GM18858 (cell line): Measurements from ENCODE around the gene FES.

Experiments
- ATAC-seq: cut with Tn5 transposase; IDR thresholded peaks from one replicate; pipeline ENCODE4 v1.9.1; 2021; ENCODE audit not compliant: unreplicated experiment

The FES gene

GRCh38 chr15:90875549-90875981 lies 8.7 kb upstream of the FES start:
- no peak for ATAC-seq

- no peak for ATAC-seq
Measured at GRCh38 chr15:90876046-90876445, 8.3 kb upstream of the FES start.

DNA sequence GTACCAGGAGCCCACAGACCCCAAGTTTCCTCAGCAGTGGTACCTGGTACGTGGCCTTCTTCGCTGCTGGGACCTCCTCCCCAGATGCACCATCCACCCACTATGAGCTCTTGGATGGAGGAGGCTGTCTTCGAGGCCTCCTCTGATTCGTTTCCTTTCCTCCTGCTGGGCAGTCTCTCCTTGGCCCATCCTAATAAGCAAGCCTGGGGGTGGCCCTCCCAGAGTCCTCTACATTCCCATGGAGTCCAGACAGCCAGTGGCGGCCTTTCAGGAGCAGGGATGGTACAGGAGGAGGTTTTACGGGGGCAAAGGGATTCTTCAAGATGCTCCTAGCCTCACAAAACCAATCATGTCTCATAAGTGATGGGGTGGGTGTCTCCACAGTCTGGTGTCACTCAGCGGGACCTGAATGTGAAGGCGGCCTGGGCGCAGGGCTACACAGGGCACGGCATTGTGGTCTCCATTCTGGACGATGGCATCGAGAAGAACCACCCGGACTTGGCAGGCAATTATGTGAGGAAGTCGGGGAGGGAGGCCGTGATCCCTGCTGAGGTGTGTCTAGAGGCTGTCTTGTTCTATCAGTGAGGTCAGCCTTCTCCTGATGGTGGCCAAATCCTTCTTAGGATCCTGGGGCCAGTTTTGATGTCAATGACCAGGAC lies 7.7 kb upstream of the FES start:
- no peak for ATAC-seq

GRCh38 chr15:90877315-90877714 lies 7.0 kb upstream of the FES start:
- ATAC-seq, result no peak

DNA sequence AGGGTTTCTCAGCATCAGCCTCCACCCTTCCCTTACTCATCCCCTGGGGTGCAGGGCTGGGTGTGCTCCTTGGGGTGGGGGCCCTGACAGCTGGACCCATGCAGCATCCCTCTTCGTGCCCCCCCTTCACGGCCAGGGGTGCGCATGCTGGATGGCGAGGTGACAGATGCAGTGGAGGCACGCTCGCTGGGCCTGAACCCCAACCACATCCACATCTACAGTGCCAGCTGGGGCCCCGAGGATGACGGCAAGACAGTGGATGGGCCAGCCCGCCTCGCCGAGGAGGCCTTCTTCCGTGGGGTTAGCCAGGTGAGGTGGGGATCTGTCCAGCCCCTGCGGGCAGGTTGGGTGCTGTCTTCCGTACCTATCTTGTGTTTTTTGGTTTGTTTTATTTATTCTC lies 6.3 kb upstream of the FES start:
- ATAC-seq, result no peak

- no peak for ATAC-seq
Measured at GRCh38 chr15:90878660-90879059, 5.6 kb upstream of the FES start.

DNA sequence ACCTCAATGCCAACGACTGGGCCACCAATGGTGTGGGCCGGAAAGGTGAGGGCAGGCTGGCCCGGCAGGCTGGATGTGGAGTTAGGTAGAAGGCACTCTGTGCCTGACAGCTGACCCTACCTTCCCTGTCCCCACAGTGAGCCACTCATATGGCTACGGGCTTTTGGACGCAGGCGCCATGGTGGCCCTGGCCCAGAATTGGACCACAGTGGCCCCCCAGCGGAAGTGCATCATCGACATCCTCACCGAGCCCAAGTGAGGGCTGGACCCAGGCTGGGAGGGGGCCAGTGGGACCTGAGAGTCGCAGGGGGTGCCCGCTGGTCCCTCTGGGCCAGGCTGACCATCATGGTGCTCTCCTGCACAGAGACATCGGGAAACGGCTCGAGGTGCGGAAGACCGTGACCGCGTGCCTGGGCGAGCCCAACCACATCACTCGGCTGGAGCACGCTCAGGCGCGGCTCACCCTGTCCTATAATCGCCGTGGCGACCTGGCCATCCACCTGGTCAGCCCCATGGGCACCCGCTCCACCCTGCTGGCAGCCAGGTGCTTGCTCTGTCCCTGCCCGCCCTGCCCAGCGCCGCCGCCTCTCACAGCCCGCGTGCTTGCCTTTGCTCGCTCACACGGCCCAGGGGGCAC lies 4.5 kb upstream of the FES start:
- no peak for ATAC-seq

DNA sequence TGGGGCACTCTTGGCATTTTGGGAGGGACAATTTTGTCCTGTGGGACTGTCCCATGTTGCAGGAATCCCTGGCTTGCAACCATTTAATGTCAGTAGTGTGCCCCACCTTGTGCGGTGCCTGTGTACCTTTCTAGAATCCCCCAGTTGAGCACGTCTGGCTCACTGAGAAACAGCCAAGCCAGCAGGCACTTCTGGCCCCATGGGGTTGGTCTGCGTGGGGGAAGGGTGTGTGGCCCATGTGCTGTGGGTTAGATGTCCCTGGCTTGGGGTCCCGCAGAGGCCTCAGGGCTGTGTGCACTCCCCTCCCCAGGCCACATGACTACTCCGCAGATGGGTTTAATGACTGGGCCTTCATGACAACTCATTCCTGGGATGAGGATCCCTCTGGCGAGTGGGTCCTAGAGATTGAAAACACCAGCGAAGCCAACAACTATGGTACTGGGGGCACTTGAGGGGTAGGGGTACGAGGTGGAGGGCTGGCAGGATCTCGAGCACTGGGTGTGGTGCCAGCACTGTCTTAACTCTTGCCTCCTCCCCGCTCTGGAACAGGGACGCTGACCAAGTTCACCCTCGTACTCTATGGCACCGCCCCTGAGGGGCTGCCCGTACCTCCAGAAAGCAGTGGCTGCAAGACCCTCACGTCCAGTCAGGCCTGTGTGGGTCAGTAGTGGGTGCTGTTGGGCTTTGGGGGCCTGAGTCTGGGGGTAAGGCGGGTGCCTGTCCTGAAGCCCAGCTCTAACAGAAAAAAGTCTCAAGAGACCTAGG lies 3.7 kb upstream of the FES start:
- ATAC-seq, result no peak

GRCh38 chr15:90881181-90881977 lies 2.9 kb upstream of the FES start:
- no peak for ATAC-seq

GRCh38 chr15:90881978-90882721 lies 2.2 kb upstream of the FES start:
- ATAC-seq, result no peak

DNA sequence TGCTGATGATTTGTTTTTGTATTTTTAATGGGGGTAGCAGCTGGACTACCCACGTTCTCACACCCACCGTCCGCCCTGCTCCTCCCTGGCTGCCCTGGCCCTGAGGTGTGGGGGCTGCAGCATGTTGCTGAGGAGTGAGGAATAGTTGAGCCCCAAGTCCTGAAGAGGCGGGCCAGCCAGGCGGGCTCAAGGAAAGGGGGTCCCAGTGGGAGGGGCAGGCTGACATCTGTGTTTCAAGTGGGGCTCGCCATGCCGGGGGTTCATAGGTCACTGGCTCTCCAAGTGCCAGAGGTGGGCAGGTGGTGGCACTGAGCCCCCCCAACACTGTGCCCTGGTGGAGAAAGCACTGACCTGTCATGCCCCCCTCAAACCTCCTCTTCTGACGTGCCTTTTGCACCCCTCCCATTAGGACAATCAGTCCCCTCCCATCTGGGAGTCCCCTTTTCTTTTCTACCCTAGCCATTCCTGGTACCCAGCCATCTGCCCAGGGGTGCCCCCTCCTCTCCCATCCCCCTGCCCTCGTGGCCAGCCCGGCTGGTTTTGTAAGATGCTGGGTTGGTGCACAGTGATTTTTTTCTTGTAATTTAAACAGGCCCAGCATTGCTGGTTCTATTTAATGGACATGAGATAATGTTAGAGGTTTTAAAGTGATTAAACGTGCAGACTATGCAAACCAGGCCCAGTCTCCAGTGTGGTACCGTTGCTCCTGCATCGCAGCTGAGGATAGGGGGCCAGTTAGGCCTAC lies 1.4 kb upstream of the FES start:
- no peak for ATAC-seq

DNA sequence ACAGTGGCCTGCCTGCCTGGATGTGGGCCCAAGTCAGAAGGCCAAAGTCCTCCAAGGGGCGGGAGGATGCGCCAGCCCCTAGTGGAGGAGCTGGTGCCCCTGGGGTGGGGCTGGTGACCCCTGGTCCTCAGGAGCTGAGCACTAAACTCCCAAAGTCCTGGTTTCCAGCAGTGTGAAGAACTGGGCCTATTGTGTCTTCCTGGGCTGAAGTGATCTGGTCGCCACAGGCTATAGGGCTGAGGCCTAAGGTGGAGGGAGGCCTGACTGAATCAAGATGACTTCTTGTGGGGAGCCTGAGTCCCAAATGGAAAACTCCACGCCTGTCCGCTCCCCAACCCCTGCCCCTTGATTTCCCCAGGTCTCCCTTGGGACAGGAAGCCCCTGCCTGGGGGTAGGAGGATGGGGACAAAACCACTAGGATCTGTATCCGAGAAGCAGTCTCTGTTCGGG lies 753 bp upstream of the FES start:
- no peak for ATAC-seq

DNA sequence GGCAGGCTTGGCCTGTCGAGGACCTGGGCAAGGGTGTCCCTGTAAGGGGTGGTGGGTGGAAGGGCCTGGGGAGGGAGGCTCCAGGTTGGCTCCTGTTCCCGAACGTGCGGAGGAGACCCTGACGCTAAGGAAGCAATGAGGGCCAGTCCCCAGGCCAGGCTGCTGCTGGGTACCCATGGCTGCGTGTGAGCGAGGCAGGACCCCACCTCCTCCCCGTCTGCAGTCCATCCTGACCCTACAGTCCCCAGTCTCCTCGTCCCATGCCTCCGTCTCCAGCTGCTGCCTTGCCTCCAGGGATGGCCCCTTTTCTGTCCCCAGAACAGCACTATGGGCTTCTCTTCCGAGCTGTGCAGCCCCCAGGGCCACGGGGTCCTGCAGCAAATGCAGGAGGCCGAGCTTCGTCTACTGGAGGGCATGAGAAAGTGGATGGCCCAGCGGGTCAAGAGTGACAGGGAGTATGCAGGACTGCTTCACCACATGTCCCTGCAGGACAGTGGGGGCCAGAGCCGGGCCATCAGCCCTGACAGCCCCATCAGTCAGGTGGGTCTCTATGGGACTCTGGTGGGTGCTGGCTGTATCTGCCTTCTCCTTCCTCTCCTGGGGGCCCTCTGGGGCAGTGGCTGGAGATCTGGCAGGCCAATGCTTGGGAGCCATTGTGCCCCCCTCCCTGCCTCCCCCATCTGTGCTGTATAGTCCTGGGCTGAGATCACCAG lies 571 bp downstream of the FES start:
- ATAC-seq, result no peak

DNA sequence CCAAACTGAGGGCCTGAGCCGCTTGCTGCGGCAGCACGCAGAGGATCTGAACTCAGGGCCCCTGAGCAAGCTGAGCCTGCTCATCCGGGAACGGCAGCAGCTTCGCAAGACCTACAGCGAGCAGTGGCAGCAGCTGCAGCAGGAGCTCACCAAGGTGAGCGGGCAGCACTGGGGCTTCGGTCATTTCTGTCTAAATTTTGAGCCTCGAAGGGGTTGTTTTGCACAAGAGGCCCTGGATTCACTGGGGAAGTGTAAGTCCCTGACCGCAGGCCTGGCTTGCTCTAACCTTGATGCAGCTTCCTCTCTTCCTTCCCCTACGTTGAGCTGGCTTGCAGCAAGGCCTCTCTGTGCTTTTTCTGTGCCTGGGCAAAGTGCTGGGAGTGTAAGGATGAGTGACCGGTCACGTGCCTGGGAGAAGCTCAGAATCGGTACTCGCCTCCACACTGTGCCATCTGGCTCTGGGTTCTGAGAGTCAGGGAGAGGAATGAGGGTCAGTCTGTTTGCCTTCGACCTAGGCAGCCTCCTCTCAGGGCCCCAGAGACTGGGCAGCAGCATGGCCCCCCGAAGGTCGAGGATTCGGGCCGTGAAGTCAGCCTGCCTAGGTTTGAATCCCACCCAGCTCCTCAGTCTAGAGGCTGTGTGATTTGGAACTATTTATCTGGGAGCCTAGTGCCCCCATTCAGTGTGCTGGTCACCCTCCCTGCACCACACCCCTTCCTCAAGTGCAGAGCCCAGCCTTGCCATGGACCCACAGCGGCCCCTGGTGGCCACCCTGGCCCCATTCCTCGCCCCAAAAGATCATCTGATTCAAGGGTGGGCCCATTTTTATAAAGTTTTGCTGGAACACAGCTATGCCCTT lies 1.4 kb downstream of the FES start:
- peak; percentile 49 for ATAC-seq

GRCh38 chr15:90886291-90886614 lies 1.9 kb downstream of the FES start:
- no peak for ATAC-seq

- no peak for ATAC-seq
Measured at GRCh38 chr15:90887037-90887481, 2.8 kb downstream of the FES start.

GRCh38 chr15:90889313-90889730 lies 5.0 kb downstream of the FES start:
- no peak for ATAC-seq

DNA sequence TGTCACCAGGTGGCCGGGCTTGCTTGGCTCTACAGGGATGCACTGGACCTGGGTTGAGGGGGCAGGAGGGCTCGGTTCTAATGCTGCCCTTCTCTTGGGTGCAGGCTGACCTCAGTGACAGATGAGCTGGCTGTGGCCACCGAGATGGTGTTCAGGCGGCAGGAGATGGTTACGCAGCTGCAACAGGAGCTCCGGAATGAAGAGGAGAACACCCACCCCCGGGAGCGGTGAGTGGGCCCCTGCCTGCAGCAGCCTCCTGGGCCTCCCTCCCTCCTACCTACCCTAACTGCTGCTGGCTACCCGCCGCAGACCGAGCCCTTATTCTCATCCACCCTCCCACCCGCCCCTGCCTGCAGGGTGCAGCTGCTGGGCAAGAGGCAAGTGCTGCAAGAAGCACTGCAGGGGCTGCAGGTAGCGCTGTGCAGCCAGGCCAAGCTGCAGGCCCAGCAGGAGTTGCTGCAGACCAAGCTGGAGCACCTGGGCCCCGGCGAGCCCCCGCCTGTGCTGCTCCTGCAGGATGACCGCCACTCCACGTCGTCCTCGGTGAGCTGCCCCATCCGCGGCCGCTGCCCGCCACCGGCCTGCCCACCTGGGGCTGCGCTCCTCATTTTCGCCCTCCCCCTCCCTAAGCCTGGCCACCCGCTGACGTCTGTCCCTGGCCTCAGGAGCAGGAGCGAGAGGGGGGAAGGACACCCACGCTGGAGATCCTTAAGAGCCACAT lies 5.6 kb downstream of the FES start:
- ATAC-seq, result no peak
